HG02642 (cell line): ENCODE measurements around the gene TTC33.
"Not testable (repeated sequence)": the region's sequence is repeated elsewhere in the genome, so short reads cannot be mapped to it uniquely, and the experiment has no call there.

Experiments used
- ATAC-seq: cut with Tn5 transposase; IDR thresholded peaks from one replicate; pipeline ENCODE4 v1.9.1; 2021; ENCODE audit warnings: mild to moderate bottlenecking; ENCODE audit not compliant: unreplicated experiment, poor library complexity

The TTC33 gene

DNA sequence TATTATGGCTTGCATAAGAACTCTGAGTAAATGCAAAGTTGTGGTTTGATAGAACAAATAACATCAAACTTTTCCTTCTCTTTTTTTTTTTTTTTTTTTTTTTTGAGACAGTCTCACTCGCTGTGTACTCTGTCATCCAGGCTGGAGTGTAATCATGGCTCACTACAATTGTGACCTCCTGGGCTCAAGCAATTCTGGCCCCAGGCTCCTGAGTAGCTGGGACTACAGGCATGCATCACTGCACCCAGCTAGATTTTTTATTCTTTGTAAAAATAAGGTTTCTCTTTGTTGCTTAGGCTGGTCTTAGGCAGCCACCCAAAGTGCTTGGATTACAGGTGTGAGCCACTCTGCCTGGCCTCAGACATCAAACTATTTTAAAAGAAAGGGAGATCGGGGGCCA lies 95.0 kb downstream of the TTC33 start:
- no peak for ATAC-seq

DNA sequence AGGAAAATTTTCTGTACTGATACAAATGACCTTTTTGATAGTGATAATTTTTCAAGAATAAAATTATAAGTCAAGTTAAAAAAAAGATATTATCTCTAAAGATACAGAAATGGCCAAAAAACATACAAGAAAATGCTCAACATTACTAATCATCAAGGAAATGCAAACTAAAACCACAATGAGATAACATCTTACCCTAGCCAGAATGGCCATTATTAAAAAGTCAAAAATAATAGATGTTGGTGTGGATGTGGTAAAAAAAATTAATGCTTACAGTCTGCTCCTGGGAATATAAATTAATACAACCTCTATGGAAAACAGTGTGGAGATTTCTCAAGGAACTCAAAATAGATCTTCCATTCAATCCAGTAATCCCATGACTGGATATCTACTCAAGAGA lies 99.0 kb downstream of the TTC33 start:
- ATAC-seq = no peak

DNA sequence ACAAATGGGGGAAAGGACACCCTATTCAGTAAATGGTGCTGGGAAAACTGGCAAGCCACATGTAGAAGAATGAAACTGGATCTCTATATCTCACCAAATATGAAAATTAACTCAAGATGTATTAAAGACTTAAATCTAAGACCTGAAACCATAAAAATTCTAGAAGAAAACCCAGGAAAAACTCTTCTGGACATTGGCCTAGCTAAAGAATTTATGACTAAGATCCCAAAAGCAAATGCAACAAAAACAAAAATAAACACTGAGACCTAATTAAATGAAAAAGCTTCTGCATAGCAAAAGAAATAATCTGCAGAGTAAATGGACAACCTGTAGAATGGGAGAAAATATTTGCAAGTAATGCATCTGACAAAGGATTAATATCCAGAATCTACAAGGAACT lies 99.7 kb downstream of the TTC33 start:
- not testable (repeated sequence) for ATAC-seq

DNA sequence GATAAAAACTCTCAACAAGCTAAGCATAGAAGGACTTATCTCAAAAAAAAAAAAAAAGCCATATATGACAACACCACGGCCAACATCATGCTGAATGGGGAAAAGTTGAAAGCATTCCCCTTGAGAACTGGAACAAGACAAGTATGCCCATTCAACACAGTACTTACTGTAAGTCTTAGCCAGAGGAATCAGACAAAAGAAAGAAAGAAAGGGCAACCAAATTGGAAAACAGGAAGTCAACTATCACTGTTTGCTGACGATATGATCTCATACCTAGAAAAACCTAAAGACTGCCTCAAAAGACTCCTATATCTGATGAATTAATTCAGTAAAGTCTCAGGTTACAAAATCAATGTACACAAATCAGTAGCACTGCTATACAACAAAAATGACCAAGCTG lies 100.6 kb downstream of the TTC33 start:
- no peak for ATAC-seq

DNA sequence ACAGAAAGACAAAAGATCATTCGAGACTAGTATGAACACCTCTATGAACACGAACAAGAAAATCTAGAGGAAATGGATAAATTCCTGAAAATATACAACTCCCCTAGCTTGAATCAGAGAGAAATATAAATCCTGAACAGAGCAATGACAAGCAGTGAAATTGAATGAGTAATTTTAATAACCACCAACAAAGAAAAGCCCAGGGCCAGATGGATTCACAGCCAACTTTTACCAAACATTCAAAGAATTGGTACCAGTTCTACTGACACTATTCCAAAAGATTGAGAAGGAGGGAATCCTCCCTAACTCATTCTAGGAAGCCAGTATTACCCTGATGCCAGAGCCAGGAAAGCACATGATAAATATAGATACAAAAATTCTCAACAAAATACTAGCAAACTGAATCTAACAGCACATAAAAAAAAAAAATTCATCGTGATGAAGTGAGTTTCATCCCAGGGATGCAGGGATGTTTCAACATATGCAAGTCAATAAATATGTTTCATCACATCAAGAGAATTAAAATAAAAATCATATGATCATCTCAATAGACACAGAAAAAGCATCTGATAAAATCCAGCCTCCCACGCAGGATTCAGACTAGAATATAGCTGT lies 101.3 kb downstream of the TTC33 start:
- no peak for ATAC-seq

DNA sequence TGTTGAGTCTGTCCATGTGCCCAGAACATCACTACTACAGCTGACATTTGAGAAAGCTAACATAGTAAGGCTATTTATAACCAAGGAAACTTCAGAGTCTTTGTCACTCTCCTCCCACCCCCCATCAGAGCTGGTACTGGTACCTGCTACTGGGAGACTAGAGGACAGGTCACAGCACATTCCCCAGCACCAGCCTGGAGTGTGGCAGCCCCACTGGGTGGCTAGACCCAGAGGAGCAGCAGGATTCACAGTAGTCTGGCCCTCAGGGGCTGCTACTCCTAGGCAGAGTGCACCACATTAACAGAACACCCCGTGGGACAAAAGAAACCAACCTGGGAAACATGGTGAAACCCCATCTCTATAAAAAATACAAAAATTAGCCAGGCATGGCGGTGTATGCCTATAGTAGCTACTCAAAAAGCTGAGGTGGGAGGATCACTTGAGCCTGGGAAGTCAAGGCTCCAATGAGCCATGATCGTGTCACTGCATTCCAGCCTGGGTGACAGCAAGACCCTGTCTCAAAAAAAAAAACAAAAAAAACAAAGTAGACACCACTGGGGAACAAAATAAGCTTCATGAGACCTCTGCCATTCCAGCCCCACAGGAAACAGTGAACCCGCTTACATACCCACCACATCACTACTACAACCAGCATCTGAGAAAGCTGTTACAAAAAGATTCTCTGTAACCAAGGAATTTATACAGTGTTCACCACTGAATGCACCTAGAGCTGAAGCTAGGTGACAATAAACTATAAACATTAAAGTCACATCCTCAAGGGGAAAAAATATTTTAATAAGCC lies 102.3 kb downstream of the TTC33 start:
- no peak for ATAC-seq

DNA sequence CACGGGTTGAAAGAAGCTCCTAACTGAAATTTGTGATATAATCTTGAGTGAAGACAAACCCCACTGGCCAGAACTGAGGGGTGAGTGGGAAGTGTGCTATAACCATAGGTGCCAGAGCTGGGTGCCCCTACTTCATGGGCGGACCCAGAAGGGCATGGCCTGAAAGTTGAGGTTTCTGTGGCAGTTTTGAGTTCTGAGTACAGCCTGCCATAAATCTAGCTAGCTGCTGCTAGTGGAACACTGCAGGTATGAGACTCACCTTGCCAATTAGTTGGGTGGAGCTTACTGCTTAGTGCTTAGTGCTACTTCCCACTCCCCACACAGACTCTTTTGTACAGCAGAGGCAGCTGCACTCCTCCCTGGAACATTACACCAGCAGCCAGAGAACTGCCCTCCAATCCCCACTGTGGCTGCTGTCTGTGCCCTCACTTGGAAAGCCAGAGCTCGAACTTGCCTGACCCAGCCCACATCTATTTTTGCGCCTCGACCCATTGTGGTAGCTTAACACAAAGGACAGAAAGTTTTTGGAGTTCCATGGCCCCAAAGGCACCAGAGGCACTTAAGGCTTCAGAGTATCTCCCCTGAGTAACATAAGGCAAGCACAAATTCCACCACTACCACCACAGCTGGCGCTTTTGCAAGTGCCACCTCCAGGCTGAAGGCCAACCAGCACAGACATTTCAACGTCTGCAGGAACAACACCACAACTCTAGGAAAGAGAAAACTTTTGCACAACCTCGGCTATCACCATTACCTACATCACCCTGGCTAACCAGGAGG lies 103.1 kb downstream of the TTC33 start:
- ATAC-seq = no peak

DNA sequence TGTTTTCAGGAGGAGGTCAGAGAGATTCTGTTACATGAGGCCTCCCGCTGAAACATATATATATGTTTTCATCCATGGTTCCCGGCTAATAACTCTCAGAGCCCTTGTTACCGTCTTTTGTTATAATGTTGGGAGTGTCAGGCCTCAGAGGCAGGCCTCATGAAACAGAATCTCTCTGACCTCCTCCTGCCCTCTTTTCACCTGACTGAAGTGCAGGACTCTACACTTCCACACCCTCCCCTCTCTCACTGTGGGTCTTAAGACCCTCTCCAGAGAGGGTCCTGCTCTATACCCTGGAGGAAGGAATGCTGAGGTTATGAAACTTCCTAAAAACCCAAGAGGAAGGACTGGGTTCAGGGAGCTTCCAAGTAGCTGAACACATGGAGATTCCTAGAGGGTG lies 104.6 kb downstream of the TTC33 start:
- no peak for ATAC-seq

DNA sequence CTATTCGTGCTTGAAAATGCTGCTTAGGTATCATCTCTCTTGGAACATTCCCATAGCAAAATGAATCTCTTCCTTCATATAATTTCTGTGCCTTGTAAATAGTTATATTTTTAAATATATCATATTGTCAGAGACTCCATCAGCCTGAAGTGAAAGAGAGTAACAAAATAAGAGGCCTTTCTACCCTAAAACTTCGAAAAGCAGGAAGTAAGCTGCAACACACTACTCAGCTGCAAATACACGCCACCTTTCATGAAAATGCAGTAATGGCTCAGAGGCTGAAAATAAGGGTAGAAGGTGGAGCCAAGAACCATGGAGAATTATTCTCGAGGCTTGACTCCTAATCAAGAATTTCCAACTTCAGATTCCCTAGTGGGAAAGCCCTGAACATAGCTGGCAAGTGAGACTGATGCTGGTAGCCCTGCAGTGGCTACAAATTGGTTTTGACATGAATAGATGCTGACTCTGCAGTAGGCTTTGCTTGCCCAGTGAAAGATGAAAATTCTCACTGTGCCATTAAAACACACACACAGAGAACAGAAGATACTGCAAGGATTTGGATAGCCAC lies 106.2 kb downstream of the TTC33 start:
- ATAC-seq = no peak

DNA sequence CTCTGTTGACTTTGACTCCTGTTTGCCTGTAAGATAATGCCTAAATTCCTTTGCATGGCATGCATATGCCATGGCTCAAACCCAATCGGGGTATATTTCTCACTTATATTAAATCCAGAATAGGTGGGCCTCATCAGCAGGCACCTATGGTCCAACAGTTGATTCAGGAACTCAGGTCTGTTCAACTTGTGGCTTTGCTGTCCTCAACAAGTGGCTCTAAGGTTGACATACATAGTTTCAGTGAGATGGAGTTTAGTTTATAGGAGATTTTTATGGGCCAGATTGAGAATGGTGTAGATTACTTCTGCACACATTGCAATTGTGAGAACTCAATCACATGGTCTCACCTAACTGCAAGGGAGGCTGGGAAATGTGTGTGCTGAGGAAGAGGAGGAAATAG lies 107.6 kb downstream of the TTC33 start:
- ATAC-seq = no peak

DNA sequence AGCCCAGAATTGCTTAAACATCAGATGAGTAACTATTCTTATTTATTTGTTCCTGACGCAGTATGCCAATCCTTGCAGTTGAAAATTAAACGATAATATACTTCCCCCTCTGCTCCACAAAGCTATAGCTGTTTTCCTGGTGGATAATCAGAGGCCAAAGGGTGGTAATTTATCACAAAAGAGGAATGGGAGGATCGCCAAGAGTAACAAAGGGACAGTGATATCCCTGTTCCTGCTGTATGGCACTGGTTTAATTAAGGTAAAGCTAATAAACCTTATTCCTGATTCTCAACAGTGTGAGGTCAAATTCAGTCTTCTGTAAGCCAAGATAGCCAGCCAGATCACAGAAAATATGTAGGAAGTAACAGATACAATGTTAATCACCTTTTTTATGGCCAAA lies 109.5 kb downstream of the TTC33 start:
- ATAC-seq = no peak

DNA sequence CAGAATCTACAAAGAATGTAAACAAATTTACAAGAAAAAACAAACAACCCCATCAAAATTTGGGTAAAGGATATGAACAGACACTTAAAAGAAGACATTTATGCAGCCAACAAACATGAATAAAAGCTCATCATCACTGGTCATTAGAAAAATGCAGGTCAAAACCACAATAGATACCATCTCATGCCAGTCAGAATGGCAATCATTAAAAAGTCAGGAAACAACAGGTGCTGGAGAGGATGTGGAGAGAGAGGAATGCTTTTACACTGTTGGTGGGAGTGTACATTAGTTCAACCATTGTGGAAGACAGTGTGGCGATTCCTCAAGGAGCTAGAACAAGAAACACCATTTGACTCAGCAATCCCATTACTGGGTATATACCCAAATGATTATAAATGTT lies 116.2 kb downstream of the TTC33 start:
- not testable (repeated sequence) for ATAC-seq

DNA sequence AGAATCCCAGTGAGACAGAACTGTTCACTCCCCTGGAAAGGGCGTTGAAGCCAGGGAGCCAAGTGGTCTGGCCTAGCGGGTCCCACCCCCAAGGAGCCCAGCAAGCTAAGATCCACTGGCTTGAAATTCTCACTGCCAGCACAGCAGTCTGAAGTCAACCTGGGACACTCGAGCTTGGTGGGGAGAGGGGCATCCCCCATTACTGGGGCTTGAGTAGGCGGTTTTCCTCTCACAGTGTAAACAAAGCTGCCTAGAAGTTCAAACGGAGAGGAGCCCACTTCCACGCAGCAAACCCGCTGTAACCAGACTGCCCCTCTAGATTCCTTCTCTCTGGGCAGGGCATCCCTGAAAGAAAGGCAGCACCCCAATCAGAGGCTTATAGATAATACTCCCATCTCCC lies 121.2 kb downstream of the TTC33 start:
- no peak for ATAC-seq

DNA sequence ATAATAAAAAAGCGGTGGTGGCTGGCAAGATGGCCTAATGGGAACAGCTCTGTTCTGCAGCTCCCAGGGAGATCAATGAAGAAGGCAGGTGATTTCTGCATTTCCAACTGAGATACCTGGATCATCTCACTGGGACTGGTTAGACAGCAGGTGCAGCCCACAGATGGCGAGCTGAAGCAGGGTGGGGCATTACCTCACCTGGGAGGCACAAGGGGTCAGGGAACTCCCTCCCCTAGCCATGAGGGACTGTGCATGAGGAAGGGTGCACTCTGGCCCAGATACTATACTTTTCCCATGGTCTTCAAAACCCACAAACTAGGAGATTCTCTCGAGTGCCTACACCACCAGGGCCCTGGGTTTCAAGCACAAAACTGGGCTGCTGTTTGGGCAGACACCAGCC lies 121.6 kb downstream of the TTC33 start:
- no peak for ATAC-seq

DNA sequence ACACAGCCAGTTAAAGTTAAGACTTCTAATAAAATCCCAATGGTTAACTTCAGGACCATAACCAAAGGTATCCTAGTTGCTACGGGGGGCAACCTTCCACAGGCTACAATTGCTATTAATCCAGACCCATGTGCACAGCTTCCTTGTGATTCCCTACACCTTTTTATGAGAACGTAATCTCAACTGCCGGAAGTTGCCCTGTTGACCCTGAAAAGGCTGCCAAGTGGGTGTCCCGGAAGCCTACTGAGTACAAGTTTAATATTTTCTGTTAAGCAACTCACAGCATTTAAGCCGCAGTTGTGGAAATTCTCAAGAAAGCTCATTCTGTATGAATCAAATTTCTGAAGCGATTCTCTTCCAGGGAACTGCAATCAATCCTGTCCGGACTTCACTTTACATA lies 124.5 kb downstream of the TTC33 start:
- no peak for ATAC-seq

DNA sequence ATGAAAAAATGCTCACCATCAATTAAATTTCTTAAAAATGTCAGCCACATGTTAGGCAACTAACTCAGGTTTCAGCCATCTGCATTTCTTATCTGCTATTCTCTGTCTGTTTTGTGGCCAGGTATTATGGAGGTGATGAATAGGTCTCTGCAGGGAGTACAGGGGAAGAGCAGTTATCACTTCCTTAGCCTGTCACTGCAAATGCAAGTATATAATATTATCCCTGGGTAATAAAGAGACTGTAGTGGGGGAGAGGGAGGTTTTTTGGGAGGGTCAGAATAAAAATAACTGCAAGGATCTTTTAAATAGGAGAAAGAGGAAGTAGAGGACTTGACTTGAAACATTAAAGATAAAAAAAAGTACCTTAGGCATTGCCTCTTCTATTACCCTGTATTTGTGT lies 125.6 kb downstream of the TTC33 start:
- ATAC-seq = no peak

DNA sequence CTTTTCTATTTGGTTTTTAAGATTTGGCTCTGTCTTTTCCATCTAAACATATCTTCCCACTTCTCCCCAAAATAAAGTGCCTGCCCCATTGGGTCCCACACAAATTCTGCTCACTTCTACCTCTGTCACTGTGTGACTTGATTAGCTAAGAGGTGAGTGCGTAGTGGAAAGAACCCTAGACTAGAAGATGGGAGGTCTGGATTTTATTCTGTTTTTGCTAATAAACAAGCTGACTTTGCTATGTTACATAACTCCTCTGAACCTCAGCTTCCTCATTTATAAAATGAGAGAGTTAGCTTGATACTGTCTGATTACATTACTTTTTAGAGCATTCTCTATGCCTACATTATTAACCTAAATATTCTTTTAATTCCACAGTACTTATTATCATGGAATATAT lies 127.4 kb downstream of the TTC33 start:
- no peak for ATAC-seq

DNA sequence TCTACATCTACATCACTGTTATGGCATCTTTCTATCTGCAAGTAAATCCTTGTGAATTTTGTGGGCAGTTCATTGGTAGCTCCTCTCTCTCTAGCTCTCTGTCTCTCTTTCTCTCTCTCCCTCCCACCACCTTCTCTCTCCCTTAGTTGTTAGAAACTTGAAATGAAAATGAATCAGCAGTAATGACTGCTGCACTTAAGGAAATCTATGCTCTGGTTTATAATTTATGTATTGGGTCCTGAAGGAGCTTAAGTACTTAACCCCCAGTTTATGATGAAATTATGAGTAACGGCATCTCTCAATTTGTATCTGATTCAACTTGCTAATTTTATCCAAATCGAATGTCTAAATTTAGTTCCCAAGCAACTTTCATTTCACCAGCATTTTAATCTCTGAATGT lies 128.1 kb downstream of the TTC33 start:
- ATAC-seq = no peak

DNA sequence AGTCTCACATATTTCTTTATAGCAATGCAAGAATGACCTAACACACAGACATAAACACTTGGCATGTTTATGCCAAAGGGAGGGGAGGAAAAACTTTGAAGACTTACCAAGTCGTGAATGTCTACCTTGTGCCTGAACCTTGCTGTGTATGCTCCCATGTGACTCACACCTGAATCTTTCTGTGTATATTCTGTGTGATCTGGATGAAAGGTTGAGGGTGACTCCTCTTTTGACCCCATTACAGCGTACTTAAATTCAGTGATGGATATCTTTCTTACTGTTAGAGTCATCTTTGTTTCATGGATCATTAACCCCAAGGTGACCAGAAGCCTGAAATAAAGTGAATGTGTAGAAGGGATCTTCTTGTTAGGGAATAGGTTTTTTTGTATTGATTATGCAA lies 129.0 kb downstream of the TTC33 start:
- ATAC-seq = no peak

DNA sequence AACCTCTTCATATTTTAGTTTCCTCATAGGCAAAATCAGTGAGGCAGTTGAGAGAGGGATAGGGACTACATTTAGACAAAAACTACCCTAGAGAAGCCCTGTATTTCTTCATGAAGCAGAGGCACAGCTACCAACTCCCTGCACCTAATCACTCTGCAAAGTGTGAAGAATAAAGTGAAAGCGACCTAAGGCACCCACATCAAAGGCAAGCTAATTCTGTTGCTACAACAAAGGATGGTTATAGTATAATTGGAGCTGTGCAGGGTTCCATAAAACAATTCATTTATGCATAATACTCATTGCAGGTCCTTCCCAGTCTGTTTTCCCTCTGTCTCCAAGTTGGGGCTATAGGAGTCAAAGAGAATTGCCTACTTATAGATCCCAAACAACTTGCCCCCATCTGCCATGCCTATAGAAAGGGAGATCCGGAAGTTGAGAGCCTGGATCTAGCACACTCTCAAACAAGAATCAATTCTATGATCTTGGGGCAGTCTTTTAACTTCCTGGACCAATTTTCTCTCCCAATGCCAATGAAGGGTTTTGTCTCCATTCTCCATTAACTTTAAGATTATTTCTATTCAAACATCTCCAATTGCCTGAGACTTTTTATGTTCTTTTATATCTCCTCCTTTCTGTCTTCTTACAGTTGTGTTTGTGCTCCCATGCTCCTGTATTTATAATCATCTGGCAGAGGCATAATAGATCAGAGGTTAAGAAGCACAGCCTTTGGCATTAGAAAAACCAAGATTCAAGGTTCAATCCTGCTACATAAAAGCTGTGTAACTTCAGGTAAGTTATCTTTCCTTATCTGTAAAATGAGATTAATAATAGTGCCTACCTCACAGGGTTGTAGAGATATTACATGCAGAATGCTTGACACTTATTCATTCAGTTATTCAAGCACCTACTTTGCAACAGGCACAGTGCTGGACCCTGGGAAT lies 132.0 kb downstream of the TTC33 start:
- ATAC-seq = no peak
